GM04503 (cell line): ENCODE measurements around the gene CORIN.
"Not testable (repeated sequence)": the region's sequence is repeated elsewhere in the genome, so short reads cannot be mapped to it uniquely, and the experiment has no call there.

Experiments
- DNase-seq: peaks from one replicate; pipeline ENCODE4 v3.0.0-alpha.2; 2012; ENCODE audit warnings: low read depth

Gene CORIN

DNA sequence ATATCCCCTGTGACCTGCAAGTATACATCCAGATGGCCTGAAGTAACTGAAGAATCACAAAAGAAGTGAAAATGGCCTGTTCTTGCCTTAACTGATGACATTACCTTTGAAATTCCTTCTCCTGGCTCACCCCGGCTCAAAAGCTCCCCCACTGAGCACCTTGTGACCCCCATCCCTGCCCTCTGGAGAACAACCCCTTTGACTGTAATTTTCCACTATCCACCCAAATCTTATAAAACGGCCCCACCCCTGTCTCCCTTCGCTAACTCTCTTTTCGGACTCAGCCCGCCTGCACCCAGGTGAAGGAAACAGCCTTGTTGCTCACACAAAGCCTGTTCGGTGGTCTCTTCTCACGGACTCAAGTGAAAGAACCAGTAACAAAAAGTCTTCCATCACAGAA lies 69.9 kb downstream of the CORIN start:
- DNase-seq = not testable (repeated sequence)

DNA sequence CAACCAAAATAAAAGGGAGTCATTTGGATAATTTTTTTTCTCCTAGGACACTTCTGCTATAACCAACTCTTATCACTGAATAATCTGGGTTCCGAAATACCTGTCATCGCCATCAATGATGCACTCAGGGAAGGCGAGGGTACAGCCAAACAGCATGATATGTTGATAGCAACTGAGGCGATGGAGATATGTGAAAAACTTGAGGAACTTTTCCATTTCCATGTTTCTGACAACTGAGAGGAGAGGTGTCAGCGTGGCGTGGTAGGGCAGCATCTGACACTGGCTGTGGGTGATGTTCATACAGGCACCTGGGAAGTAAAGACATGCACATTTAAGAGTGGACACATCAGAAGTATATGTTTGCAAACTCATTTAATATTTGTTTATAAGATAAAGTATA lies 74.6 kb downstream of the CORIN start:
- DNase-seq = no peak

DNA sequence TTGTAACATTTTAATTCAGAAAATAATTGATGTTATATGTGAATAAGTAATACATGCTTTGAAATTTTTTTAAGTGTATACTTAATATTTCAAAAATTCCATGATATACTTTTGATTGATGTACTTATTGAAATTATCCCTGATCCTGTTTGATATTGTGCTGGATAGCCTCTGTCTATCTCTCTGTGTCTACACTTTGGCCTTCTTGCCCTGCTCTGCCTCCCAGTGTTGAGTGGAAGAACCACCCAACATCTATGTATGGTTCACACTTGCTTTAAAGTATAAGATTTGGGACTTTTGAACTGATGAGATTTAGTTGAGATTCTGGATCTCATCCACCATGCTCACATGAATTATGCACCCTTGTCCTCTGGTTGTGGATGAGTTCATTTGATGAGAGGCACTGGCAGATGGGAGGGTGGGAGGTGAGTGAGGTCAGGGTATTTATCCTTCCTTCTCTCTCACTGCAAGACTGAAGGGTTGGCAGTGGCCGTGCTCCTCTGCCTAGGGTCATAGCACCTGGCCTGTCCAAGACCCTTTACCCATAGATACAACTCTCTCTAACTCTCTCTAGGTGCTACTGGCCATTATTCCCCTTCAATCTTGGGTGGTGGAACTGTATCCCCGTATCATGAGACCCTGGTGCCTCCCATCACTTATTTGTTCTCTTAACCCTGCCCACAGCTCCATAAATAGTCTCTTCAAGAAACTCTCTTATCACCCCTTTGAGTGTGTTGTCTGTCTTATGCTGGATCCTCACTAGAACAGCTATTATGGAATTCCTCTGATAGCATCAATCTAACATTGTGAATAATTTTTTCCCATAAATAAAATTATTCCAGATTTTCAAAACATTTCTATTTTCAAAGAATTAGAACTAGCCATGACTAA lies 75.2 kb downstream of the CORIN start:
- DNase-seq = no peak

DNA sequence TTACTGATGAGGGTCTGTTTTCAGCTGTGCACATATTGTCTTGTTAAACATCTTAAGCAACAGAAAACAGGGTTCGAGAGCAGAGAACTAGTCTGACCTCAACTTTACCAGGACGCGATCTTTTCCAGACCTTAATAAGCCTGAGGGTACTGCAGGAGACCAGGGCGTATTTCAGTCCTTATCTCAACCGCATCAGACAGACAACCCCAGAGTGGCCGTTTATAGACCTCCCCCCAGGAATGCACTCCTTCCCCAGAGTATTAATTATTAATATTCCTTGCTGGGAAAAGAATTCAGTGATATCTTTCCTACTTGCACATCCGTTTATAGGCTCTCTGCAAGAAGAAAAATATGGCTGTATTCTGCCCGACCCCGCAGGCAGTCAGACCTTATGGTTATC lies 84.6 kb downstream of the CORIN start:
- DNase-seq = not testable (repeated sequence)

GRCh38 chr4:47752214-47752613 lies 85.7 kb downstream of the CORIN start:
- DNase-seq = no peak

DNA sequence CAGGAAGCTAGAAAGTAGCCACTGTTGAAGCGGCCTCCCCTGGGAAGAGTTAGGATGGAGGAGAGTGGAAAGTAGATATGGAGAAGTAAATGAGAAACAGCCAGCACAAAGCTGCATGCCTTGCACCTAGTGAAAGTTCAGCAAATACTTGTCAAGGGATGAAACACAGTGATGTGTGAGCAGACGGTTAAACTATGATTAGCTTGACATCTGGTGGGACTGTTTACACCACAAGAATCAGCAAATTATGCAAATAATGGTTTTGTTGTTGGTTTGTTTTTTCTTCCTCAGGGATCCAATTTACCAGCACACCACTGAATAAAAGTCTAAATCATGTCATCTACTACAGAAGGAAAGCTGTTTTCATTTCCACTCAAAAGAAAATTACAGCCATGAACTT lies 87.1 kb downstream of the CORIN start:
- DNase-seq = no peak

- no peak for DNase-seq
Measured at GRCh38 chr4:47749858-47750257, 88.0 kb downstream of the CORIN start.

- DNase-seq = no peak
Measured at GRCh38 chr4:47749060-47749459, 88.8 kb downstream of the CORIN start.

DNA sequence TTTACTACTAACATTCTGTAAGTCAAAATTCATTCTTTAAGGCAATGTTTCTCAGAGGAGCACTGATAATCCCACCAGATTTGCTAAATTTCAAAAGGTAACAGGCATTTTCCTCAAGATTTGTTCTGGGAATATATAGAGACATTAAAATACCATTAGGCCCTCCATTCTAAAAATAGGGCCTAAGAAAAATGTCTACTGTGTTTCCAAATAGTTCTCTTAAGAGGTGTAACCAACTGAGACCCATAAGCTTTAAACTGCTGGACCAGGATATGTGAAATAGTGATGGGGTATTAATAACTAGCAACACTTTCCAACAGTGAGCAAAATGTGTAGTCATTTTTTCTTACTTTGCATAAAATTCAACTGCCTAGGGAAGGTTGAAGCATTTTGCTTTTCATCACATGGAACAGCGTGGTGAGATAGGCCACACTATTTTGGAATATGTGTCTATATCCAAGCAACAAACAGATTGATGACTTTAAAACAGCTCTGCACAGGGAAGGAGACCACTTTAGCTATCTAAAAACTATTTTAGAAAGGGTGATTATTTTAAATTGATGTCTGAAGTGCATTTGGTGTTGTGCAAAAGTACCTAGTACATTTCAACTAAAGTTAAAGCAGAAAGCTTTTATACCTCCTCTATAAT lies 89.9 kb downstream of the CORIN start:
- no peak for DNase-seq

DNA sequence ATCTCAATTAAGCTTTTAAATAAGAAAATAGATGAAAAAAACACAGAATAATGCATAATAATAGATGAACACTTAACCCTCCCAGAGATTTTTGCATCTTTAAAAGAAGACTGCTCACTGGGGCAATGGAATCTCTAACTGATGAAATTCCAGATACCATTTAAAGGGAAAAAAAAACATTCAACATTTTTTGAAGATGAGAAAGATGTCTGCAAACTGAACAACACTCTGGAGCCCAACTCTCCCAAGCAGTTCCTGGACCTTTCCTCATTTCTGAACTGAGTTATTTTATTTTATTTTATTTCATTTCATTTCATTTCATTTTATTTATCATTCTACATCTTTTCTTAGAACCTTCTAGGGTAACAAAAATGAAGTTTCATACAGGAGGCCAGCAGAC lies 90.7 kb downstream of the CORIN start:
- no peak for DNase-seq

- DNase-seq = no peak
Measured at GRCh38 chr4:47746122-47746521, 91.7 kb downstream of the CORIN start.

DNA sequence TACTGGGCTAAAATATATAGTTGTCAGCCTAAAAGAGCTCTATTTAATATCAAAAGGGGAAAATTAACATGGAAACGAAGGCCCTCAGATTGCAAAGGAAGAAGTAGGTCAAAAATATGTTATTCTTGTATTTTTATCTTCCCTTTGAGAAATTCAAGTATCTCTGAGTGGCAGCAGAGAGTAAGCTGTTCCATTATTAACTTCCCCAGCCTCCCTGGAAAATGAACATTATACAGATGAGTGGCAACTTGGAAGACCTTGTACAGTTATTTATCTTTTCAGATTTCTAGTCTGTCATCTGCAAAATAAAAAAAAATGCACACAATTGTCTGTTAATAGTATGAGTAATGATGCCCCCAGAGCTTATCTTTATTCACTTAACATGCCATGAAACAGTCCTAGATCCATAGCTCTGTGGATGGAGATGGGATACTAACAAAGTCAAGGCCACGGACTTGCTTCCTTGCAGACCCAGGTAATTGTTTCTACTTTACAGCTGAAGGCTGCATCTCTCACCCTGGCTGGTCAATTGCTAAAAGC lies 93.0 kb downstream of the CORIN start:
- no peak for DNase-seq

DNA sequence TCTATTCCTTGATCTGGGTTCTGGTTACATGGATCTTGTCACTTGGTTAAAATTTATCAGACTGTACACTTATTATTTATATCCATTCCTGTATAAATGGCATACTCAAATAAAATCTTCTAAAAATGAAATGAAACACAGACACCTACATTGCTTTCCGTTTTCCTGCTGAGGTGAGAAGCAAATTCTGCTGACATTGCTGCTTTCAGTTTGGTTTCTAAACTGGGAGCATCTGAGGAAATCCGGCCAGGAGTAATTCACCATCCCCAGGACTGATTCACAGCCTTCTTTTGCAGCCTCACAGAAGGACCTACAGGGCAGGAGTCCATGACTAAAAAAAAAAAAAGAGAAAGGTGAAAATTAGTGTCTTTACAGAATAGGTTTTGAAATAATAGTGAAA lies 93.6 kb downstream of the CORIN start:
- no peak for DNase-seq

GRCh38 chr4:47741200-47741599 lies 96.7 kb downstream of the CORIN start:
- no peak for DNase-seq

GRCh38 chr4:47737326-47737725 lies 100.5 kb downstream of the CORIN start:
- no peak for DNase-seq

DNA sequence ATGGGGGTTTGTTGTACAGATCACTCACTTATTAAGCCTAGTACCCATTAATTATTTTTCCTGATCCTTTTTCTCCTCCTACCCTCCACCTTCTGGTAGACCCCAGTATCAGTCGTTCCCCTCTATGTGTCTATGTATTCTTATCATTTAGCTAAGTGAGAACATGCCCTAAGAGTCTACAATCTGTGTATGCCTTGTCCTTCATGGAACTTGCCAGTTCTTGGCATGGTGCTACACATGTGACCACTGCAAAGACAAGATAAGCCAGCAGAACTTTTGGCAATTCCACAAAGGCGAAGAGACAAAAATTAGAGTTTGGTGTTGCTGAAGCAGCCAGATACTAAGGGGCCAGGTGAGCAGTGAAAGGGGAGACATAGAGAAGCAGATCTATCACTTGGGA lies 101.3 kb downstream of the CORIN start:
- DNase-seq = no peak

- DNase-seq = no peak
Measured at GRCh38 chr4:47736146-47736545, 101.7 kb downstream of the CORIN start.

DNA sequence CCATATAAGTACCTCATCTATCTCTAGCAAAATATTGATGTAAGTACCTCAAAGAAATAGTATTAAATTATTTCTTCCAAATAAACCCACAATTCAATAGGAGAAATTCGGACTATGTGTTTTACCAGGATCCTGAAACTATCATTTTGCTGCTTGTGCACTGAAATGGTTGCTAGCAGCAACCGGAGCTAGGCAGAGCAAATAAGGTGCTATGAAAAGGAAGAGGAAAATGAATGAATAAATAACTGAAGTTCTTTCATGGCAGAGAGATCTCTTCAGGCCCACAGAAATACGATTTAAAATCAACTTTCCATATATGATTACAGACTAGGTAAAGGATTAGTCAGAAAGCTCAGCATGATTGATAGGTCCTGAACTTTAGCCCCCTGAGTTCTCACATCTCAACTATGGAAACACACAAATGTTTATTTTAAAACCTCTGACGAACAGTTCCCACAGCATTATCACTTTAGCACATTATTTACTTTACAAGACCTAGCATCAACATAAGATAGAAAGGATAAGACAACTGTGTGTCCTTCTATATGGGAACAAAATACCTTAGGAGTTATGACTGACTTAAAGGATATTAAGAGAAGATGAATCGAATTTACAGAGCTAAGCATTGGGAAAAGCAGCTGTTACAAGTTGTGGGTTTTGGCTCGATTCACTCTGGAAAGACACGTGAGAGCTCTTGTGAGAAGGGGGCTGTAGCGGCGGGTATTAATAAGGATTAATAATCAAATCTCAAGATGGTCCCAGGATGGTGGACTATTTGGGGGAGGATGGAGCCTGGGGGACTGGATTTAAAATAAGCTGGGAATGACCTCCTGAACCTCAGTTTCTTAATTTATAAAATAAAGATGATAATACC lies 104.3 kb downstream of the CORIN start:
- DNase-seq = no peak

DNA sequence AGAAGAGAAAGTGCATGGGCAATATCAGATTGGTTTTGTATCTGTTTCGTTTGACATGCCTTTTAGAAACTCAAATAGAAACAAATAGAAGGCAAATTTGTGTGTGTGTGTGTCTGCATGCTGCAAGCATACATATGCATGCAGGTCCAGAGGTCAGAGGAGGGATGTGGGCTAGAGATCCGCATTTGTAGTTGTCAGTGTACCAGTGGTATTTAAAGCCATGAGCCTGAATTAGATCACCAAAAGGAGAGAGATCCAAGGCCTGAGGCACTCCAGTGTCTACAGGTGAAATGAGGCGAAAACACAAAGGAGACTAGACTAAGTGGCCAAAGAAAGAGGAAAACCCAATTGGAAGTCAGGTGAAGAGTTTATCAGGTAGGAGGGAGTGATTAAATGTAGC lies 106.7 kb downstream of the CORIN start:
- no peak for DNase-seq

DNA sequence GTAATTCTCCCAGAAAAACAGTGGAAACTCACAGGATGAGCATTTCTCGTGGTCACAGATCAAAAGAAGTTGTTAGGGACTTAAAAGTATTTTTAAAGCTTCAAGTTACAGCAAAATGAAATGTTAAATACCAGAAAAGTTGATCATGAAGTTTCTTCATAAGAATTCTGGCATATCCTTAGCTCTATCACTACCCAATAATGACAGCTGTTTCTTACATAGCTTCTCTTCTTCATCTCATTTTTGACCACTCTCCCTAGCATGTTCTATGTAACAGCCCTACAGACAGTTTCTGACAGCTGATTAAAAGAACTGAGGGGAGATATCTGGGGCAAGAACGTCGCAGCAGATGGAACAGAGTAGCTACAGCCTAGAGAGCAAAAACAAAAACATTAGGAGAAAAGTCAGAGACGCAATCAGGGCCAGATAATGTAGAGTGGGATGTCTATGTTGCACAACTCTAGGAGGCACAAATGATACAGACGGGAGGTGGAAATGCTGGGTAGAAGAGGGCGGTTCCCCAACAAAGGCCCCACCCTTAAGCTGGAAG lies 108.7 kb downstream of the CORIN start:
- DNase-seq = no peak

GRCh38 chr4:47721892-47722575 lies 115.8 kb downstream of the CORIN start:
- DNase-seq = no peak
